OCI-LY3 (cell line): ENCODE results near the gene TTC4.

ENCODE experiments used
- H2AFZ ChIP-seq: fragments of 200-600, 300-600 bp; shearing (Covaris generic); 2 replicates; pipeline ENCODE4 v1.6.0; 2014; ENCODE audit warnings: antibody characterized with exemption, low read depth, low read length
- H3K27ac ChIP-seq: fragments of 200-600, 300-600 bp; sonication (generic); 2 replicates; pipeline ENCODE4 v1.5.1; 2014; ENCODE audit warnings: mild to moderate bottlenecking, low read length, moderate library complexity, mixed read lengths
- H3K27me3 ChIP-seq: fragments of 200-600, 300-600 bp; sonication (generic); 2 replicates; pipeline ENCODE4 v1.6.1; 2014; ENCODE audit warnings: low read depth, low read length, mixed read lengths
- H3K36me3 ChIP-seq: fragments of 200-600, 300-600 bp; sonication (generic); replicated peaks from 2 replicates; pipeline ENCODE3; 2014; ENCODE audit warnings: low read depth, low read length, mixed read lengths
- H3K4me1 ChIP-seq: fragments of 300-600, 200-600 bp; sonication (generic); 2 replicates; pipeline ENCODE4 v1.6.1; 2014; ENCODE audit warnings: low read length, mixed read lengths
- H3K4me2 ChIP-seq: fragments of 200-600, 300-600 bp; sonication (generic); 2 replicates; pipeline ENCODE4 v1.6.1; 2014; ENCODE audit warnings: low read length, mixed read lengths
- H3K4me3 ChIP-seq: fragments of 300-600, 200-600 bp; sonication (generic); 2 replicates; pipeline ENCODE4 v1.5.1; 2014; ENCODE audit warnings: antibody characterized with exemption, mild to moderate bottlenecking, low read length, moderate library complexity
- H3K79me2 ChIP-seq: fragments of 300-600, 200-600 bp; shearing (Covaris generic); 2 replicates; pipeline ENCODE4 v1.6.1; 2014; ENCODE audit warnings: mild to moderate bottlenecking, low read length, mixed read lengths
- H3K9ac ChIP-seq: fragments of 300-600, 200-600 bp; shearing (Covaris generic); 2 replicates; pipeline ENCODE4 v1.6.0; 2014; ENCODE audit warnings: mild to moderate bottlenecking, low read length, moderate library complexity
- H3K9me3 ChIP-seq: fragments of 200-600, 300-600 bp; shearing (Covaris generic); 2 replicates; pipeline ENCODE4 v1.6.1; 2014; ENCODE audit warnings: low read length, mixed read lengths; ENCODE audit not compliant: insufficient read depth
- H4K20me1 ChIP-seq: fragments of 200-600, 300-600 bp; sonication (generic); 2 replicates; pipeline ENCODE4 v1.6.1; 2016; ENCODE audit warnings: low read length, mixed read lengths; ENCODE audit not compliant: insufficient read depth
- CTCF ChIP-seq: fragments of 200-600, 300-600 bp; sonication (generic); IDR thresholded peaks from 2 replicates; pipeline ENCODE4 v1.5.1; 2014; ENCODE audit warnings: antibody characterized with exemption, low read length, low read depth
- EZH2phosphoT487 ChIP-seq: fragments of 200-600 bp; shearing (Covaris generic); IDR thresholded peaks from 2 replicates; pipeline ENCODE4 v1.6.1; 2018; ENCODE audit warnings: antibody characterized with exemption, mixed run types, low read depth

The TTC4 gene

DNA sequence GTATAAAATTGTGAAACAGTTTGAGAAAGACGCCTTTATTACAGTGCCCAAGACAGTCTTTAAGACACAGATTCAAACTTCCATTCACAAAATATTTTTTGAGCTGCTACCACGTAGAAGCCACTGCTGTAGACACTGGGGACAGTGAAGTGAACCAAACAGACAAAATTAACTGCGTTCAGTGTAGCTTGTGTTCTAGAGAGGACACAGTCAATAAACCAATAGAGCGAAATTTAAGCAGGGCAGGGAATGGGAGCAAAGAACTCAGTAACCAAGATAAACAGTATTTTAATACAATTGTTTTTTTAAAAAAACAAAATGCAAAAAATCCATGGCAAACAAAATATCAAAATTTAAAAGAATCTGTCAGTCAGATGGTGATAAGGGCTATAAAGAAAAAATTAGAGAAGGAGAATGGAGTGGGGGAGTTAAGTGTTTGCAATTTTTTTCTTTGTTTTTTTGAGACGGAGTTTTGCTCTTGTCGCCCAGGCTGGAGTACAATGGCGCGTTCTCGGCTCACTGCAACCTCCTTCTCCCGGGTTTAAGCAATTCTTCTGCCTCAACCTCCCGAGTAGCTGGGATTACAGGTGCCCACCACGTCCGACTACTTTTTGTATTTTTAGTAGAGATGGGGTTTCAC lies 49.4 kb downstream of the TTC4 start:
- peak overlapping the region; percentile 85 for H3K4me3 ChIP-seq
- peak overlapping the region; percentile 53 for H3K9ac ChIP-seq
- H3K4me2 ChIP-seq, result peak overlapping the region; percentile 71

DNA sequence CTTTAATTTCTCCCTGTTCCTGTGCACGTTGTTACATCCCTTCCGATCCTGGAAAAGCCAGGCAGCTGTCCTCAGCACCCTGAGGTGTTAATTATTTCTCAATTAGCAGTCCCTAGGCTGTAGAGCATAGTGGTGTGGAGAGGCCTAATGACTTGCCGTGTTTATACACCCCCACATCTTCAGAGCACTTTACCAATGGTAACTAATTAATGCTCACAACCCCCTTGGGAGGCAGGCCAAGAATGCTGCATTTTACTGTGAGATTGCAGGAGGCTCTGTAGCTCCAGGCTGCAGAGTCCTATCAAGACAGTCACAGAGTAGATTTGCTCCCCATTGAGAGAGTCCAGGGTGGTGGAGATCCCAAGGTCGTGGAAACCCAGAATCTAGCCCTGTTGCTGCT lies 51.1 kb downstream of the TTC4 start:
- no peak overlapping the region for H3K9ac ChIP-seq
- no peak for TF ChIP-seq EZH2phosphoT487
- TF ChIP-seq CTCF, result no peak
- no peaks in the 10 kb centered on the region for H3K9me3 ChIP-seq
- H3K4me2 ChIP-seq, result no peak overlapping the region
- no peaks in the 10 kb centered on the region for H3K36me3 ChIP-seq
- H3K27me3 ChIP-seq, result no peaks in the 10 kb centered on the region
- H2AFZ ChIP-seq, result no peak overlapping the region; the same call in 1 of the 2 replicates
- no peak overlapping the region for H3K27ac ChIP-seq
- H4K20me1 ChIP-seq, result no peaks in the 10 kb centered on the region
- peaks cover 20% of the 10 kb centered on the region for H3K4me1 ChIP-seq
- H3K79me2 ChIP-seq, result peaks cover 13% of the 10 kb centered on the region
- no peak overlapping the region for H3K4me3 ChIP-seq

More for the DNA sequence above, 49.4 kb downstream of the TTC4 start:
- TF ChIP-seq EZH2phosphoT487 (no peak), CTCF (no peak)
- H3K36me3 ChIP-seq, result no peaks in the 10 kb centered on the region
- peaks cover 13% of the 10 kb centered on the region for H3K79me2 ChIP-seq
- no peaks in the 10 kb centered on the region for H3K27me3 ChIP-seq
- H4K20me1 ChIP-seq, result no peaks in the 10 kb centered on the region
- H2AFZ ChIP-seq, result peak overlapping the region; percentile 86
- H3K9me3 ChIP-seq, result no peaks in the 10 kb centered on the region
- H3K4me1 ChIP-seq, result peaks cover 20% of the 10 kb centered on the region
- H3K27ac ChIP-seq, result peak overlapping the region; percentile 40; the same call in 1 of the 2 replicates

GRCh38 chr1:54767526-54767925 lies 51.9 kb downstream of the TTC4 start:
- Histone ChIP-seq H3K27me3 (no peaks in the 10 kb centered on the region), H3K4me1 (peaks cover 20% of the 10 kb centered on the region), H3K27ac (no peak overlapping the region), H3K4me2 (no peak overlapping the region), H3K9ac (no peak overlapping the region), H2AFZ (no peak overlapping the region; the same call in 1 of the 2 replicates), H4K20me1 (no peaks in the 10 kb centered on the region), H3K36me3 (no peaks in the 10 kb centered on the region), H3K4me3 (no peak overlapping the region), H3K9me3 (no peaks in the 10 kb centered on the region), H3K79me2 (peaks cover 13% of the 10 kb centered on the region)
- TF ChIP-seq CTCF, result no peak
- no peak for TF ChIP-seq EZH2phosphoT487

GRCh38 chr1:54768093-54768492 lies 52.4 kb downstream of the TTC4 start:
- TF ChIP-seq CTCF, result peak; percentile 17; the same call in 1 of the 2 replicates
- no peak for TF ChIP-seq EZH2phosphoT487
- H3K4me3 ChIP-seq, result no peak overlapping the region
- H3K27ac ChIP-seq, result no peak overlapping the region
- peaks cover 10% of the 10 kb centered on the region for H3K79me2 ChIP-seq
- H4K20me1 ChIP-seq, result no peaks in the 10 kb centered on the region
- no peak overlapping the region for H3K4me2 ChIP-seq
- no peak overlapping the region for H2AFZ ChIP-seq
- peaks cover 20% of the 10 kb centered on the region for H3K4me1 ChIP-seq
- no peaks in the 10 kb centered on the region for H3K9me3 ChIP-seq
- no peaks in the 10 kb centered on the region for H3K36me3 ChIP-seq
- H3K27me3 ChIP-seq, result no peaks in the 10 kb centered on the region
- no peak overlapping the region for H3K9ac ChIP-seq
